ENCODE data around the gene PICALM. TPM values are rescaled to one million over a fixed set of nuclear protein-coding genes. Genes with fewer than 3 reads are reported as not detected.

Gene PICALM
- total and polyA plus RNA-seq, 2 of the 8 experiments (the other 6 are each of a cell fraction or from before 2014, with no cell fraction given): 69.4 to 71.3 TPM

- TF ChIP-seq RAD21 (IDR thresholded peaks at IDR 0.05 in 1 of 2, conservative IDR thresholded peaks at IDR 0.05 in 1 of 2; ENCODE audit: low read depth in 2 of 2, low read length in 2 of 2) (no peak), POLR2AphosphoS5 (IDR thresholded peaks at IDR 0.05; ENCODE audit: low read depth, low read length) (no peak), RBBP5 (IDR thresholded peaks at IDR 0.05; ENCODE audit: borderline replicate concordance, low read depth, low read length) (no peak), EZH2 (IDR thresholded peaks at IDR 0.05; ENCODE audit: low read depth, low read length, severe bottlenecking) (no peak), CHD7 (IDR thresholded peaks at IDR 0.05; ENCODE audit: insufficient replicate concordance, low read length) (no peak)
Measured at GRCh38 chr11:86021377-86021776, 47.5 kb downstream of the PICALM start (continued).

All from H1 (cell line).